ENCODE results near the gene FAM170B.

The FAM170B gene

GRCh38 chr10:49149881-49150280 is 16.1 kb upstream of the FAM170B start:
- Histone ChIP-seq H3K27ac (ENCODE audit: extremely low read depth, low read depth, low read length) (no peak overlapping the region), H3K4me1 (ENCODE audit: control insufficient read depth, insufficient read depth, low read length) (no peaks in the 10 kb centered on the region), H3K4me3 (ENCODE audit: low read depth, low read length) (no peak overlapping the region), H3K36me3 (ENCODE audit: control insufficient read depth in 2 of 2, insufficient read depth in 1 of 2, low read length in 2 of 2) (no peaks in the 10 kb centered on the region), H3K9me3 (ENCODE audit: control insufficient read depth, insufficient read depth, low read depth, low read length) (no peaks in the 10 kb centered on the region)
- ChIA-PET POLR2A (no interaction called here), CTCF (no interaction called here)
- TF ChIP-seq ZNF449 (tag by site-specific recombination; IDR thresholded peaks at IDR 0.05) (no peak), TCF7L2 (IDR thresholded peaks at IDR 0.05; ENCODE audit: borderline replicate concordance, low read depth, low read length) (no peak), ZNF837 (tag by site-specific recombination; IDR thresholded peaks at IDR 0.05) (no peak), ZNF560 (tag by site-specific recombination; IDR thresholded peaks at IDR 0.05; ENCODE audit: borderline replicate concordance) (no peak), ZNF513 (tag by site-specific recombination; IDR thresholded peaks at IDR 0.05) (no peak), ZFHX2 (tag by site-specific recombination; conservative IDR thresholded peaks at IDR 0.05) (no peak), ZFP37 (tag by site-specific recombination; IDR thresholded peaks at IDR 0.05) (no peak), BCL11B (tag by site-specific recombination; IDR thresholded peaks at IDR 0.05; ENCODE audit: low read depth) (no peak), MYNN (tag by site-specific recombination; IDR thresholded peaks at IDR 0.05; ENCODE audit: borderline replicate concordance) (no peak), ZNF707 (tag by site-specific recombination; IDR thresholded peaks at IDR 0.05) (no peak), ZNF555 (tag by site-specific recombination; conservative IDR thresholded peaks at IDR 0.05) (no peak), ZNF701 (tag by site-specific recombination; IDR thresholded peaks at IDR 0.05) (no peak), ZNF169 (tag by site-specific recombination; IDR thresholded peaks at IDR 0.05) (no peak), ZNF521 (tag by site-specific recombination; IDR thresholded peaks at IDR 0.05) (no peak), BCL11A (tag by site-specific recombination; IDR thresholded peaks at IDR 0.05; ENCODE audit: low read depth) (no peak)
- TF ChIP-seq, protein P1, sequence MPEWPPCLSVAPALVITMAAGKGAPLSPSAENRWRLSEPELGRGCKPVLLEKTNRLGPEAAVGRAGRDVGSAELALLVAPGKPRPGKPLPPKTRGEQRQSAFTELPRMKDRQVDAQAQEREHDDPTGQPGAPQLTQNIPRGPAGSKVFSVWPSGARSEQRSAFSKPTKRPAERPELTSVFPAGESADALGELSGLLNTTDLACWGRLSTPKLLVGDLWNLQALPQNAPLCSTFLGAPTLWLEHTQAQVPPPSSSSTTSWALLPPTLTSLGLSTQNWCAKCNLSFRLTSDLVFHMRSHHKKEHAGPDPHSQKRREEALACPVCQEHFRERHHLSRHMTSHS (tag by site-specific recombination; IDR thresholded peaks at IDR 0.05) = no peak

DNA sequence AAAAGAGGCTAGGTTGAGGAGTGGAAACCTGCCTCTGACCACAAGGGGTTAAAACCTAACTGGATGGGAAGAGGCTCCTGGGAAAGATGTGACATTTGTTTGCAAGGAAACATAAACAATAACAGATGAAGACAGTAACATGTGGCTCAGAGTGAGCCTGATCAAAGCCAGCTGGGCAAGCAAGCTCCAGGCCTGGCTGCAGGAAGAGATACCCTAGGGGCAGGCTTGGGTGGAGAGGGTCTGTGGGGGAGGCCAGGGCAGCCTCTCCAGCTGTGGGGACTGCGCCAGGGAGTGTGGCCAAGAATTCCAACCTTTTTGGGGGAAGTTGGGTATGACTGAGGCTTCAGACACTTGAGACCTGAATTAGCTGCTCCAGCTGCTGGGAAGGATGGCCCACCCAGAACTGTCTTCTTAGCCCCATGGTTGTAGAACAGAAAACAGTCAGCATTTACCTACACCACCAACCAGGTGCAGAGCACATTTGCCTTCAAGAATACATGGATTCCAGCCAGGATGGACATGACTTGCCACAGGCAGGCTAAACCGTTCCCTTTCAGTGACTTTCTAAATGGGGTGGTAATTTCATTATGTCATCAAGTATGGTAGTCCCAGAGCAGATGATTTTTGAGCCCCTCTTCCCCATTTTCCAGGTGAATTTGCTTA is 10.4 kb upstream of the FAM170B start:
- Histone ChIP-seq H3K9me3 (ENCODE audit: control insufficient read depth, insufficient read depth, low read depth, low read length) (no peaks in the 10 kb centered on the region), H3K4me3 (ENCODE audit: low read depth, low read length) (no peak overlapping the region), H3K36me3 (ENCODE audit: control insufficient read depth in 2 of 2, insufficient read depth in 1 of 2, low read length in 2 of 2) (no peaks in the 10 kb centered on the region), H3K27ac (ENCODE audit: extremely low read depth, low read depth, low read length) (no peak overlapping the region), H3K4me1 (ENCODE audit: control insufficient read depth, insufficient read depth, low read length) (no peaks in the 10 kb centered on the region)
- POLR2A ChIA-PET = no interaction called here
- CTCF ChIA-PET = no interaction called here
- no peak for TF ChIP-seq ZNF610 (tag by site-specific recombination; IDR thresholded peaks at IDR 0.05; ENCODE audit: borderline replicate concordance)
- TF ChIP-seq, protein P2, sequence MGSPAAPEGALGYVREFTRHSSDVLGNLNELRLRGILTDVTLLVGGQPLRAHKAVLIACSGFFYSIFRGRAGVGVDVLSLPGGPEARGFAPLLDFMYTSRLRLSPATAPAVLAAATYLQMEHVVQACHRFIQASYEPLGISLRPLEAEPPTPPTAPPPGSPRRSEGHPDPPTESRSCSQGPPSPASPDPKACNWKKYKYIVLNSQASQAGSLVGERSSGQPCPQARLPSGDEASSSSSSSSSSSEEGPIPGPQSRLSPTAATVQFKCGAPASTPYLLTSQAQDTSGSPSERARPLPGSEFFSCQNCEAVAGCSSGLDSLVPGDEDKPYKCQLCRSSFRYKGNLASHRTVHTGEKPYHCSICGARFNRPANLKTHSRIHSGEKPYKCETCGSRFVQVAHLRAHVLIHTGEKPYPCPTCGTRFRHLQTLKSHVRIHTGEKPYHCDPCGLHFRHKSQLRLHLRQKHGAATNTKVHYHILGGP (tag by site-specific recombination; IDR thresholded peaks at IDR 0.05) = no peak
- no peak for TF ChIP-seq ZNF660 (tag by site-specific recombination; IDR thresholded peaks at IDR 0.05)
- no peak for TF ChIP-seq ZFP41 (tag by site-specific recombination; IDR thresholded peaks at IDR 0.05; ENCODE audit: borderline replicate concordance)
- no peak for TF ChIP-seq ZNF114 (tag by site-specific recombination; IDR thresholded peaks at IDR 0.05)
